Tibial nerve (tissue), 4 donors: ENCODE measurements around the gene MED15.
"Not testable (repeated sequence)": the region's sequence is repeated elsewhere in the genome, so short reads cannot be mapped to it uniquely, and the experiment has no call there.

Experiments
- EP300 ChIP-seq, 2 donors: sonication (generic); formaldehyde crosslinking; IDR thresholded peaks; one replicate each; pipeline ENCODE4 v1.6.1; 2017; ENCODE audit warnings: antibody characterized with exemption in 2 of 2, mild to moderate bottlenecking in 1 of 2
- TF ChIP-seq, protein P1 (sequence below), 5 experiments: fragments of 200-600 bp in 3 of 5; fragments of 450-650 bp in 2 of 5; sonication (generic) in 3 of 5; IDR thresholded peaks; one replicate each; pipeline ENCODE4 v1.5.1; 2016 to 2019; ENCODE audit warnings: antibody characterized with exemption in 5 of 5, mild to moderate bottlenecking in 3 of 5, moderate library complexity in 2 of 5

- TF ChIP-seq, protein P1, sequence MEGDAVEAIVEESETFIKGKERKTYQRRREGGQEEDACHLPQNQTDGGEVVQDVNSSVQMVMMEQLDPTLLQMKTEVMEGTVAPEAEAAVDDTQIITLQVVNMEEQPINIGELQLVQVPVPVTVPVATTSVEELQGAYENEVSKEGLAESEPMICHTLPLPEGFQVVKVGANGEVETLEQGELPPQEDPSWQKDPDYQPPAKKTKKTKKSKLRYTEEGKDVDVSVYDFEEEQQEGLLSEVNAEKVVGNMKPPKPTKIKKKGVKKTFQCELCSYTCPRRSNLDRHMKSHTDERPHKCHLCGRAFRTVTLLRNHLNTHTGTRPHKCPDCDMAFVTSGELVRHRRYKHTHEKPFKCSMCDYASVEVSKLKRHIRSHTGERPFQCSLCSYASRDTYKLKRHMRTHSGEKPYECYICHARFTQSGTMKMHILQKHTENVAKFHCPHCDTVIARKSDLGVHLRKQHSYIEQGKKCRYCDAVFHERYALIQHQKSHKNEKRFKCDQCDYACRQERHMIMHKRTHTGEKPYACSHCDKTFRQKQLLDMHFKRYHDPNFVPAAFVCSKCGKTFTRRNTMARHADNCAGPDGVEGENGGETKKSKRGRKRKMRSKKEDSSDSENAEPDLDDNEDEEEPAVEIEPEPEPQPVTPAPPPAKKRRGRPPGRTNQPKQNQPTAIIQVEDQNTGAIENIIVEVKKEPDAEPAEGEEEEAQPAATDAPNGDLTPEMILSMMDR (IDR thresholded peaks at IDR 0.05): not testable (repeated sequence)
- TF ChIP-seq EP300 (IDR thresholded peaks at IDR 0.05): not testable (repeated sequence)
Measured at GRCh38 chr22:20545318-20545634, 37.9 kb downstream of the MED15 start.
